HepG2 (cell line): ENCODE measurements around the gene EVA1C. TPM values are rescaled to one million over a fixed set of nuclear protein-coding genes. Genes with fewer than 3 reads are reported as not detected.

ENCODE experiments used
- ATF4 ChIP-seq, 2 experiments: fragments of 450-650 bp in 1 of 2; sonication (generic) in 1 of 2; formaldehyde crosslinking; IDR thresholded peaks; 2 replicates each; pipeline versions ENCODE4 v1.5.0 to v1.8.0; 2020 to 2022; ENCODE audit warnings: mild to moderate bottlenecking in 1 of 2, missing genetic modification reagents in 1 of 2
- CREB3 ChIP-seq: sonication (generic); formaldehyde crosslinking; IDR thresholded peaks from 2 replicates; pipeline ENCODE4 v1.5.0; 2020; ENCODE audit warnings: missing genetic modification reagents
- DMAP1 ChIP-seq: IDR thresholded peaks from 2 replicates; pipeline ENCODE4 v1.6.1; 2016
- IRF1 ChIP-seq: sonication (generic); formaldehyde crosslinking; IDR thresholded peaks from 2 replicates; pipeline ENCODE4 v1.4.0; 2020; ENCODE audit warnings: low read depth, mild to moderate bottlenecking, missing genetic modification reagents
- IRX3 ChIP-seq: sonication (generic); formaldehyde crosslinking; IDR thresholded peaks from 2 replicates; pipeline ENCODE4 v1.8.1; 2023; ENCODE audit warnings: mild to moderate bottlenecking, low read depth, missing genetic modification reagents, borderline replicate concordance
- ISX ChIP-seq: sonication (generic); formaldehyde crosslinking; conservative IDR thresholded peaks from 2 replicates; pipeline ENCODE4 v1.5.0; 2020; ENCODE audit warnings: missing genetic modification reagents
- NFATC3 ChIP-seq: sonication (generic); formaldehyde crosslinking; IDR thresholded peaks from 2 replicates; pipeline ENCODE4 v1.5.1; 2020; ENCODE audit warnings: mild to moderate bottlenecking, missing genetic modification reagents
- PATZ1 ChIP-seq: sonication (generic); formaldehyde crosslinking; IDR thresholded peaks from 2 replicates; pipeline ENCODE4 v1.4.0; 2020; ENCODE audit warnings: missing genetic modification reagents
- SAP130 ChIP-seq: IDR thresholded peaks from 2 replicates; pipeline ENCODE4 v1.6.1; 2016; ENCODE audit warnings: low read depth
- SP140L ChIP-seq: sonication (generic); formaldehyde crosslinking; IDR thresholded peaks from 2 replicates; pipeline ENCODE4 v1.4.0; 2020; ENCODE audit warnings: missing genetic modification reagents, borderline replicate concordance
- TARDBP ChIP-seq: sonication (generic); formaldehyde crosslinking; IDR thresholded peaks from 2 replicates; pipeline ENCODE4 v1.8.0; 2022; ENCODE audit warnings: mild to moderate bottlenecking, missing genetic modification reagents
- TOPORS ChIP-seq: sonication (generic); formaldehyde crosslinking; IDR thresholded peaks from 2 replicates; pipeline ENCODE4 v1.8.0; 2023; ENCODE audit warnings: mild to moderate bottlenecking, missing genetic modification reagents
- ZBTB14 ChIP-seq: sonication (generic); formaldehyde crosslinking; IDR thresholded peaks from 2 replicates; pipeline ENCODE4 v1.4.0; 2020; ENCODE audit warnings: missing genetic modification reagents
- ZGPAT ChIP-seq: IDR thresholded peaks from 2 replicates; pipeline ENCODE4 v1.6.1; 2016; ENCODE audit warnings: mild to moderate bottlenecking
- ZNF142 ChIP-seq: sonication (generic); formaldehyde crosslinking; IDR thresholded peaks from 2 replicates; pipeline ENCODE4 v1.4.0; 2020; ENCODE audit warnings: missing genetic modification reagents
- ZNF205 ChIP-seq: IDR thresholded peaks from 2 replicates; pipeline ENCODE4 v1.6.1; 2018; ENCODE audit warnings: missing biosample characterization, missing genetic modification reagents
- polyA plus RNA-seq, 8 experiments: library from polyadenylated mRNA; depleted of rRNA in 3 of 8; stranded (reverse) in 7 of 8; unstranded in 1 of 8; fragments of >200 nt; fragmentation: Illumina TruSeq in 4 of 8; extraction: Trizol in 4 of 8; gene quantifications; 2 replicates each; pipeline versions ENCODE4 v1.2.1 to v1.2.3, GENCODE V29; 2011 to 2016; ENCODE audit warnings: low read depth in 4 of 8, missing spikeins in 1 of 8, mixed read lengths in 1 of 8; ENCODE audit not compliant: insufficient read depth in 1 of 8
- total RNA-seq, 5 experiments: library from RNA; depleted of rRNA; stranded (reverse); fragments of >200 nt; fragmentation: Illumina TruSeq; extraction: Trizol; gene quantifications; 2 replicates each; pipeline ENCODE4 v1.2.3, GENCODE V29; 2016; ENCODE audit warnings: low read depth in 1 of 5

EVA1C gene
- total and polyA plus RNA-seq, 2 of the 13 experiments (the other 11 are each of a cell fraction or from before 2014, with no cell fraction given), result 0.29 to 0.34 TPM

- TF ChIP-seq ZNF142, result no peak; the same call in 1 of the 2 replicates
- TF ChIP-seq CREB3 (CRISPR knock-in tag), result 0 out of 2 replicates have a peak, but pooled peaks have one; percentile 34
- peak in 1 of 2 experiments; percentile 73; a peak in 2 of 4 replicates for TF ChIP-seq ATF4 (CRISPR knock-in tag; IDR thresholded peaks at IDR 0.05)
- no peak for TF ChIP-seq SP140L (CRISPR knock-in tag)
- peak; percentile 11; the same call in 1 of the 2 replicates for TF ChIP-seq PATZ1 (CRISPR knock-in tag)
- TF ChIP-seq ISX (CRISPR knock-in tag), result peak; percentile 45; the same call in 1 of the 2 replicates
- no peak for TF ChIP-seq IRF1 (CRISPR knock-in tag)
- TF ChIP-seq ZNF205 (CRISPR knock-in tag), result peak; percentile 21
- TF ChIP-seq ZGPAT (CRISPR knock-in tag), result no peak
- 0 out of 2 replicates have a peak, but pooled peaks have one; percentile 59 for TF ChIP-seq NFATC3 (CRISPR knock-in tag)
- no peak for TF ChIP-seq TOPORS
- TF ChIP-seq ZBTB14 (CRISPR knock-in tag), result 0 out of 2 replicates have a peak, but pooled peaks have one; percentile 33
- no peak for TF ChIP-seq DMAP1 (CRISPR knock-in tag)
- 0 out of 2 replicates have a peak, but pooled peaks have one; percentile 19 for TF ChIP-seq TARDBP (CRISPR knock-in tag)
- peak; percentile 10; the same call in 1 of the 2 replicates for TF ChIP-seq SAP130
- TF ChIP-seq IRX3 (CRISPR knock-in tag), result 0 out of 2 replicates have a peak, but pooled peaks have one; percentile 35
These were observed 18.9 kb upstream of the EVA1C start (continued) for GRCh38 chr21:32393677-32394001.
